ENCODE data around the gene SNHG17. TPM values are rescaled to one million over a fixed set of nuclear protein-coding genes. Genes with fewer than 3 reads are reported as not detected.

Gene SNHG17
- total and polyA plus RNA-seq, 2 of the 4 experiments (the other 2 are of a cell fraction): 5.4 to 38.2 TPM

DNA sequence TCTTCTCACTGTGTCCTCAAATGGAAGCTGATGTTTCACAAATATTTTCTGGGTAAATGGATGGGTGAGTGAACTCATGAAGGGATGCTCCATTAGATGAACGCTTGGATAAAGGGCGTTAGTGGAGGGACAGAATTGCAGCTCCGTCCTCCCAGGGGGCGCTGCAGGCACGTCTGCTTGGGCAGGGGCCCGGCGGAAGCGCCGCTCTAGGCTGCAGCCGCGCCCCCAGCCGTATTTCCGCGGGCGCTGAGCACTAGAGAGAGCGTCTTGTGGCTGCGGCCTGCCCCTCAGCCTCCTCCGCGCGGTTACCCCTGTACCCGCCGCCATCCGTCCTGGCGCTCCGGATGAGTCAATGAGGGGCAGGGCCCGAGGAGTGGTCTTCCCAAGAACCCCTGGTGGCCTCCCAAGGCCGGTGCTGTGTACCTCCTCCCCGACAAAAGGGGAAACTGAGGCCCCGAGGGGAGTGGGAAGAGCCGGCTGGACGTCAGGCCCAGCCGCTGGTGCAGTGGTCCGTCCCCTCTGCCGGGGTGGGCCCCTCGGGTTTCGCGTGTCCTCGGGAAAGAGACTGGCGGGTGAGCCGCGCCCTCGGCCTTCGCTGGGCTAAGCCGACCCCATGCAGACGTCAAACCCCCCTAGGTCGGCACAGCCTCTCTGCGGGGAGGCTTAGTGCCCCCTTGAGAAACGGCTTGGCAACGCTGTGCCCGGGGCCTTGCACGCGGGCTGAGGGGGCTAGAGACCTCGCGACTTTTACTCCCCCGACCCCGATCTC is 11.5 kb upstream of the SNHG17 start (continued):
- TF ChIP-seq MAFK (IDR thresholded peaks at IDR 0.05; ENCODE audit: low read depth, low read length): no peak
- TF ChIP-seq FOS (IDR thresholded peaks at IDR 0.05; ENCODE audit: low read depth, low read length): peak; percentile 4; the same call in 1 of the 2 replicates
- peak; percentile 46 for TF ChIP-seq RAD21 (IDR thresholded peaks at IDR 0.05; ENCODE audit: low read length)
- TF ChIP-seq CEBPB (IDR thresholded peaks at IDR 0.05; ENCODE audit: low read depth, low read length): no peak

DNA sequence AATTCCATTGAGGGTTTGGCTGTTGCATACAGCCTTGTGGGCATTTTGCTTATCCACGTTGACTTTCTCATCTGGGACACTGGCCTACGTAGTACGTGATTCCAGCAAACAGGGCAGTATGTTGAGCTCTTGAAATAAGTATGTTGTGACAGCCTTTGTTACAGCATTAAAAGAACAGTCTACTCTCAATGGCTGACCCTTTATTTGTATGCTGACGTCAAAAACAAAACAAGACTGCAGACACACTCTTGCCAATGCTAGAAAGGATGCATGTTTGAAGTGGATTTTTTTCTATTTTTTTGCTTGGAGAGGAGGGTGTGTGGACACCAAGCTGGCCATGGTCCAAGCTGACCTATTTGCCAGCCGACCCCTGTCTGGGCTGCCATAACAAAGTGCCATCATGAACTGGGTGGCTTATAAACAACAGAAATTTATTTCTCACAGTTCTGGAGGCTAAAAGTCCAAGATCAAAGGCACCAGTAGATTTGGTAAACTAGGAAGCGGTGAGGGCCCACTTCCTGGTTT is 10.8 kb upstream of the SNHG17 start:
- Histone ChIP-seq H3K4me3 (ENCODE audit: insufficient read depth, low read depth, low read length) (peak overlapping the region; percentile 76; the same call in 1 of the 2 replicates), H2BK15ac (ENCODE audit: low read depth, low read length) (peak overlapping the region; percentile 66; the same call in 1 of the 3 replicates), H3K56ac (ENCODE audit: extremely low read depth, insufficient read depth, low read length) (no peak overlapping the region), H3K14ac (replicated peaks; ENCODE audit: low read depth, low read length) (peak overlapping the region; percentile 64), H4K8ac (ENCODE audit: low read depth in 2 of 2, low read length in 2 of 2) (peak overlapping the region; percentile 76 to 80), H3K79me1 (ENCODE audit: low read depth in 1 of 2, low read length in 2 of 2) (peaks cover 8 to 43% of the 10 kb centered on the region in 2 experiments; a peak in 3 of 4 replicates), H3K9ac (ENCODE audit: low read depth, low read length) (no peak overlapping the region), H2AFZ (replicated peaks; ENCODE audit: low read length, poor library complexity) (peak overlapping the region; percentile 98), H4K5ac (ENCODE audit: low read depth, low read length) (peak overlapping the region; percentile 32), H3K4me1 (ENCODE audit: control insufficient read depth, insufficient read depth, low read length) (peaks cover 6% of the 10 kb centered on the region; the same call in 1 of the 2 replicates), H2BK120ac (ENCODE audit: low read depth, low read length) (peak overlapping the region; percentile 32; the same call in 1 of the 2 replicates), H3K36me3 (ENCODE audit: control insufficient read depth, insufficient read depth, low read length) (peaks cover 25% of the 10 kb centered on the region), H3K9me3 (ENCODE audit: control insufficient read depth, insufficient read depth, low read length) (no peaks in the 10 kb centered on the region), H2BK20ac (ENCODE audit: low read depth, low read length) (no peak overlapping the region), H3K27ac (ENCODE audit: insufficient read depth, low read length) (no peak overlapping the region), H3K4ac (ENCODE audit: low read depth, low read length) (peak overlapping the region; percentile 38; the same call in 1 of the 2 replicates), H3K27me3 (ENCODE audit: control insufficient read depth, insufficient read depth, low read length) (no peaks in the 10 kb centered on the region), H3K4me2 (ENCODE audit: low read depth, low read length) (peak overlapping the region; percentile 38), H4K20me1 (ENCODE audit: insufficient read depth, low read length) (no peaks in the 10 kb centered on the region), H2BK5ac (ENCODE audit: low read depth, low read length, poor library complexity, severe bottlenecking) (no peak overlapping the region), H2AK9ac (replicated peaks; ENCODE audit: low read depth, low read length, poor library complexity) (no peak overlapping the region), H3K23ac (ENCODE audit: low read depth, low read length) (no peak overlapping the region), H2AK5ac (ENCODE audit: low read depth, low read length) (no peak overlapping the region), H3K9me1 (ENCODE audit: insufficient read depth, low read length) (peaks cover 14% of the 10 kb centered on the region), H3K18ac (ENCODE audit: low read depth, low read length) (no peak overlapping the region), H4K91ac (ENCODE audit: insufficient read depth, low read depth, low read length) (no peak overlapping the region)
- POLR2A ChIA-PET (ENCODE audit: unreplicated experiment): interaction anchor here (2.2 kb wide), 1 partner anchor 11 kb away, joined by 10 read pairs; the partner anchor contains the start of gene SNHG17
- 80% methylated on average over 4 of the region's 6 CpGs; no CpG with 5 or more reads in 1 of the 2 experiments for WGBS, 2 experiments (ENCODE audit: extremely low coverage in 2 of 2, insufficient read length in 1 of 2)
- in situ Hi-C loops (cut with MboI; ENCODE audit: low sequenced_read_pairs): no loop called here
- CTCF ChIA-PET: interaction anchor here (0.6 to 1.2 kb wide), 6 partner anchors 9 to 534 kb away, joined by 3 to 12 read pairs (median 4); partner anchors contain the start of genes RALGAPB and SNHG17
- no TSS peak for BruUV-seq (replicated peaks)
- ATAC-seq (ENCODE audit: low read depth) (no peak), DNase-seq (no peak)
- TF ChIP-seq CEBPB (IDR thresholded peaks at IDR 0.05; ENCODE audit: low read depth, low read length): no peak
- no peak for TF ChIP-seq NFE2L2 (IDR thresholded peaks at IDR 0.05; ENCODE audit: low read depth, low read length)
- dilution Hi-C loops (cut with HindIII; ENCODE audit: low sequenced_read_pairs, unreplicated experiment): no loop called here
- intact Hi-C loops (cut with micrococcal nuclease): loop anchor here (1.0 kb wide), 2 partner anchors 11 to 26 kb away; partner anchors contain the start of genes RALGAPB and SNHG17
